Tibial artery (tissue), 4 donors: ENCODE data around the gene PDE3B.

Source experiments
- DNase-seq, 2 donors: peaks; one replicate each; pipeline ENCODE4 v3.0.0-alpha.2; 2019
- H3K27ac ChIP-seq, 2 donors: fragments of 200-600 bp; sonication (generic) in 1 of 2; 1 replicate in 1 of 2; 2 replicates in 1 of 2; pipeline ENCODE4 v1.5.1; 2018 to 2019; ENCODE audit warnings: mild to moderate bottlenecking in 1 of 2
- H3K27me3 ChIP-seq, 2 donors: fragments of 200-600 bp; sonication (generic) in 1 of 2; one replicate each; pipeline versions ENCODE4 v1.5.1 to v1.6.0; 2016 to 2019
- H3K36me3 ChIP-seq, 3 donors: fragments of 200-600 bp; sonication (generic) in 2 of 3; one replicate each; pipeline ENCODE4 v1.5.1; 2016 to 2019; ENCODE audit warnings: mild to moderate bottlenecking in 2 of 3
- H3K4me1 ChIP-seq, 4 donors: fragments of 200-600 bp; sonication (generic) in 2 of 4; 1 replicate in 3 of 4; 2 replicates in 1 of 4; pipeline ENCODE4 v1.5.1; 2016 to 2019
- H3K4me3 ChIP-seq, 2 donors: fragments of 200-600 bp; sonication (generic) in 1 of 2; 1 replicate in 1 of 2; 2 replicates in 1 of 2; pipeline ENCODE4 v1.5.1; 2018 to 2019; ENCODE audit warnings: mild to moderate bottlenecking in 2 of 2
- H3K9me3 ChIP-seq, 3 donors: fragments of 200-600 bp; sonication (generic) in 1 of 3; one replicate each; pipeline ENCODE4 v1.5.1; 2016 to 2019
- CTCF ChIP-seq, 2 experiments: fragments of 200-600 bp in 1 of 2; fragments of 450-650 bp in 1 of 2; IDR thresholded peaks; one replicate each; pipeline ENCODE4 v1.5.1; 2017 to 2019; ENCODE audit warnings: antibody characterized with exemption in 2 of 2, mild to moderate bottlenecking in 1 of 2, moderate library complexity in 1 of 2
- intact Hi-C: fragments of 100-400 bp; cut with DNase I; formaldehyde crosslinking; loops from one replicate; pipeline ENCODE4 v1.15.0; 2023; ENCODE audit warnings: low total_unique reads

PDE3B gene

GRCh38 chr11:14636119-14636518, 7.5 kb upstream of the PDE3B start:
- Histone ChIP-seq H3K4me3 (no peak overlapping the region), H3K36me3 (no peaks in the 10 kb centered on the region), H3K27ac (no peak overlapping the region), H3K4me1 (no peaks in the 10 kb centered on the region), H3K27me3 (peaks cover 0 to 9% of the 10 kb centered on the region in 2 donors), H3K9me3 (no peaks in the 10 kb centered on the region)
- no peak for DNase-seq
- intact Hi-C loops: no loop called here
- no peak for TF ChIP-seq CTCF (IDR thresholded peaks at IDR 0.05)

- H3K4me1 ChIP-seq: no peaks in the 10 kb centered on the region
Measured at GRCh38 chr11:14637868-14638409, 5.7 kb upstream of the PDE3B start.

GRCh38 chr11:14638561-14638960, 5.0 kb upstream of the PDE3B start:
- peaks cover 0 to 6% (median 2%) of the 10 kb centered on the region in 4 donors for H3K4me1 ChIP-seq
- no peak for TF ChIP-seq CTCF (IDR thresholded peaks at IDR 0.05)
- H3K4me3 ChIP-seq: no peak overlapping the region
- no peaks in the 10 kb centered on the region for H3K36me3 ChIP-seq
- no peak for DNase-seq
- H3K9me3 ChIP-seq: no peaks in the 10 kb centered on the region
- intact Hi-C loops: no loop called here
- no peak overlapping the region for H3K27ac ChIP-seq
- H3K27me3 ChIP-seq: peaks cover 0 to 9% of the 10 kb centered on the region in 2 donors

More at GRCh38 chr11:14637868-14638409, 5.7 kb upstream of the PDE3B start:
- no peak for DNase-seq
- no peak overlapping the region for H3K27ac ChIP-seq
- H3K36me3 ChIP-seq: no peaks in the 10 kb centered on the region
- TF ChIP-seq CTCF (IDR thresholded peaks at IDR 0.05): no peak
- H3K27me3 ChIP-seq: peaks cover 0 to 9% of the 10 kb centered on the region in 2 donors
- H3K9me3 ChIP-seq: no peaks in the 10 kb centered on the region
- no peak overlapping the region for H3K4me3 ChIP-seq
- intact Hi-C loops: no loop called here

GRCh38 chr11:14641801-14642200, 1.8 kb upstream of the PDE3B start:
- DNase-seq: no peak
- TF ChIP-seq CTCF (IDR thresholded peaks at IDR 0.05): no peak
- no peaks in the 10 kb centered on the region for H3K9me3 ChIP-seq
- intact Hi-C loops: no loop called here
- peaks cover 0 to 20% (median 8%) of the 10 kb centered on the region in 4 donors for H3K4me1 ChIP-seq
- H3K4me3 ChIP-seq: no peak overlapping the region
- H3K27ac ChIP-seq: no peak overlapping the region
- H3K27me3 ChIP-seq: peaks cover 0 to 10% of the 10 kb centered on the region in 2 donors
- no peaks in the 10 kb centered on the region for H3K36me3 ChIP-seq

- no peaks in the 10 kb centered on the region for H3K36me3 ChIP-seq
- DNase-seq: no peak
- no peaks in the 10 kb centered on the region for H3K9me3 ChIP-seq
- intact Hi-C loops: no loop called here
- H3K4me3 ChIP-seq: no peak overlapping the region
- H3K27me3 ChIP-seq: peaks cover 0 to 8% of the 10 kb centered on the region in 2 donors
- TF ChIP-seq CTCF (IDR thresholded peaks at IDR 0.05): no peak
- H3K27ac ChIP-seq: no peak overlapping the region
- H3K4me1 ChIP-seq: peaks cover 0 to 20% (median 8%) of the 10 kb centered on the region in 4 donors
Measured at GRCh38 chr11:14642453-14642852, 1.2 kb upstream of the PDE3B start.
